Spleen (tissue), 7 donors: Measurements from ENCODE around the gene CTH.
A peak's percentile ranks its signal among the peaks of the same experiment; 100 is the strongest.

Experiments used
- POLR2A ChIP-seq, 3 donors: fragments of 450-650 bp; IDR thresholded peaks; one replicate each; pipeline ENCODE4 v1.5.1; 2017; ENCODE audit warnings: antibody characterized with exemption in 3 of 3, mild to moderate bottlenecking in 1 of 3
- POLR2AphosphoS5 ChIP-seq, 3 donors: sonication (generic); formaldehyde crosslinking; IDR thresholded peaks; one replicate each; pipeline ENCODE4 v1.5.1; 2017; ENCODE audit warnings: antibody characterized with exemption in 3 of 3
- TF ChIP-seq, protein P1 (sequence below), 11 experiments: fragments of 200-600 bp in 7 of 11; fragments of 450-650 bp in 4 of 11; sonication (generic) in 4 of 11; IDR thresholded peaks in 8 of 11; conservative IDR thresholded peaks in 3 of 11; 1 replicate in 7 of 11; 2 replicates in 4 of 11; pipeline versions ENCODE4 v1.4.0 to v1.8.0; 2016 to 2021; ENCODE audit warnings: antibody characterized with exemption in 11 of 11, inconsistent platforms in 4 of 11, mild to moderate bottlenecking in 1 of 11
- donor health status: DM: no; HTN: no; CAD: no; lungs with moderate emphysema.
- donor health status: DM: no; HTN: no; CAD: no.
- donor health status: DM: no; HTN: no; CAD: no.

DNA sequence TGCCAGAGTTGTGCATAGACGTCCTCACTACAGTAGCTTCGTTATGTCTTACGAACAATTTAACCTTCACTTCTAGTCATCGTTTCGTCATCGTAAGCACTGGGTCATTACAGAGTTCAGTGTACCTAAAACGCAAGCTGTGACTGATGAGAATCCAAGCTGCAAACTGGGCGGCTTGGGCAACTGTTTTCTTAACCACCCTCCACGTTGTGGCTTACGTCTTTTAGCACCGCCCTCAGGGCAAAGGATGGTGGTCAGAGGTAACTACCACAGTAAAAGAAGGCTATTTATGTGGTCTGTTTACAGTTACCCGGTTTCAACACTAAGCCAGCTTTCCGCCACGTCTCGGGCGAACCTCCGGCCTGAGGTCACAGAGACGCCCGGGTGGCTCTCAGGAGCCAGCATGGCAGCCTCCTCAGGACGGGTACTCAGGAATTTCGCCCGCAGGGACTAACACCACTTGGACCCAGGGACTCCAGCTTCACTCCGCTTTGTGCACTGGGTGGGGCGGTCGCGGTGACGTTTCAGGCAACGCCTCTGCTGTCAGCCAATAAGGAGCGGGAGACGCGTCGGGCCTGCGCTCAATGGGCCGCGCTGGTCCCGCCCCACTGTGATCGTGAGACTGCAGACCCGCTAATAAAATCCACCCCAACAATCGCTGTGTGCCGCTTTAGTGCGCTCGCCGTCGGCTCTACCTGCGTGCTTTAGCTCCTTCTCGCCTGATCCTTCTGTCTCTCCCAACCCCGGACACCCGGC, at the start of gene CTH:
- TF ChIP-seq POLR2A (IDR thresholded peaks at IDR 0.05) (peak in 1 of 3 donors; percentile 87), POLR2AphosphoS5 (IDR thresholded peaks at IDR 0.05) (peak; percentile 94 to 98 (median 98))
- TF ChIP-seq, protein P1, sequence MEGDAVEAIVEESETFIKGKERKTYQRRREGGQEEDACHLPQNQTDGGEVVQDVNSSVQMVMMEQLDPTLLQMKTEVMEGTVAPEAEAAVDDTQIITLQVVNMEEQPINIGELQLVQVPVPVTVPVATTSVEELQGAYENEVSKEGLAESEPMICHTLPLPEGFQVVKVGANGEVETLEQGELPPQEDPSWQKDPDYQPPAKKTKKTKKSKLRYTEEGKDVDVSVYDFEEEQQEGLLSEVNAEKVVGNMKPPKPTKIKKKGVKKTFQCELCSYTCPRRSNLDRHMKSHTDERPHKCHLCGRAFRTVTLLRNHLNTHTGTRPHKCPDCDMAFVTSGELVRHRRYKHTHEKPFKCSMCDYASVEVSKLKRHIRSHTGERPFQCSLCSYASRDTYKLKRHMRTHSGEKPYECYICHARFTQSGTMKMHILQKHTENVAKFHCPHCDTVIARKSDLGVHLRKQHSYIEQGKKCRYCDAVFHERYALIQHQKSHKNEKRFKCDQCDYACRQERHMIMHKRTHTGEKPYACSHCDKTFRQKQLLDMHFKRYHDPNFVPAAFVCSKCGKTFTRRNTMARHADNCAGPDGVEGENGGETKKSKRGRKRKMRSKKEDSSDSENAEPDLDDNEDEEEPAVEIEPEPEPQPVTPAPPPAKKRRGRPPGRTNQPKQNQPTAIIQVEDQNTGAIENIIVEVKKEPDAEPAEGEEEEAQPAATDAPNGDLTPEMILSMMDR (IDR thresholded peaks at IDR 0.05 in 8 of 11, conservative IDR thresholded peaks at IDR 0.05 in 3 of 11), result peak in 1 of 11 experiments; percentile 36
